ENCODE measurements around the gene OSBPL2.

The OSBPL2 gene

DNA sequence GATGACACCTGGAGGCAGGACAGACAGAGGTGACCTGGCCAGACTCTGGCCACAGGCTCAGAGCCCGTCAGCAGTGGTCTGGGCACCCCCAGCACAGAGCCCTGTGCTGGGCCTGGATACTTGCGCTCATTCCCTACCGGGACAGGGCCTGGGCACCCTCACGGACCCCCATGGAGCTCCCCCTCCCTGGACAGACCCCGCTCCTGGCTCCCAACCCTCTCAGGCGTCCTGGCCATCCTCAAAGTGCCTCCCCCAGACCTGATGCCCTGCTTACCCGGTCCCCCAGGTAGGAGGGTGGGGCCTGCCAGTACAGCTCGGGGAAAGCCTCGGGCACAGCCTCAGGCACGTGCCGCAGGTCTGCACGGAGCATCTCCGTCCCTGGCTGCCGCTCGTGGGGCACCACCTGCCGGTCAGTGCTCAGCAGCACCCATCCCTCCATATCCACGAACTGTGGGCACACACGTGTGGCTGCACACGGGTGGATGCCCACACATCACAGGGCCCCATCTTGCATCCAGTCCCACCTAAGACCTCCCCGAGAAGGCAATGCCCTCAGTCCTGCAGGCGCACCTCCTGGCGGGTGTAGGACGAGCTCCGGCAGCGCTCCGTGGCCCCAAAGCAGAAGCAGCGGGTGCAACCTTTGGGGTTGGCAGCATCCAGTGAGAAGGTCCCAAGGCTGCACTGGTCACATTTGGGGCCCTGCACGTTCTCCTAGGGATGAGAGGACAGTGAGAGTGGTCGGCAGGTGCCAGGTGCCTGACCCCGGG lies 88.8 kb downstream of the OSBPL2 start:
- TF ChIP-seq EP300 (IDR thresholded peaks at IDR 0.05; ENCODE audit: borderline replicate concordance) (no peak), CREB1 (IDR thresholded peaks at IDR 0.05; ENCODE audit: low read depth) (no peak), USF1 (IDR thresholded peaks at IDR 0.05) (no peak), MAX (IDR thresholded peaks at IDR 0.05) (no peak), YY1 (IDR thresholded peaks at IDR 0.05; ENCODE audit: low read depth) (no peak)

GRCh38 chr20:62327726-62328495 lies 89.6 kb downstream of the OSBPL2 start:
- TF ChIP-seq ZBTB7A (IDR thresholded peaks at IDR 0.05; ENCODE audit: low read depth) = peak; percentile 53; the same call in 1 of the 2 replicates
- TF ChIP-seq CREB1 (IDR thresholded peaks at IDR 0.05; ENCODE audit: low read depth) = no peak

DNA sequence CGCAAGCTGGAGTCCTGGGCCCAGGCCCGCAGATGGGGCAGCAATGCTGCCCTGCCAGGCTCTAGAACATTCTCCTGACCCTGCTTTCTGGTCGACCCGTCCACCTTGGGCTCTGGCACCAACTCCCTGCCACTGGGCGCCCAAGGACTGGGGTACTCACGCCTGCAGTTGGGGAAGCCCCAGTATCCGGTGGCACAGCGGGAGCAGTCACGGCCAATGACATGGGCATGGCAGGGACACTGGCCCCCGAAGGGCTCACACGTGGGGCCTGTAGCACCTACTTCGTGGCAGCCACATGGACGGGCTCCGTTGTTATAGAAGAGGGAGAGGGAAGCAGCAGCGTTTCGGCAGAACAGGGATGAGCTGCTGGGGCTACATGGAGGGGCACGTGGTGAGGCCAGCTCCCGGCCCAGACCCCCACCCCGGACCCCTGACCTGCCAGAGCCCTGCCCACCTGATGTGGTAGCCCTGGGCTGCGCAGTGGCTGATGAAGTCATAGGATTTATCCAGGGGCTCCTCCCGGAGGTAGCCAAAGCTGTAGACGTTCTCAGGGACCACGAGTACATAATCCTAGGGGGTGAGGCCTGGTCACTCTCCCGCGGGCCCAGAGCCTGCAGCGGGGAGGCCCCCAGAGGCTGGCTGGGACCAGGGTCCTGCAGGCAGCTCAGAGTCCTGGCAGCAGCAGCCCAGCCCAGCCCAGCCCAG lies 90.5 kb downstream of the OSBPL2 start:
- TF ChIP-seq MAX (IDR thresholded peaks at IDR 0.05) (no peak), USF1 (IDR thresholded peaks at IDR 0.05) (no peak), NFIC (IDR thresholded peaks at IDR 0.05) (no peak), EP300 (IDR thresholded peaks at IDR 0.05; ENCODE audit: borderline replicate concordance) (no peak), YY1 (IDR thresholded peaks at IDR 0.05; ENCODE audit: low read depth) (no peak), ZBTB7A (IDR thresholded peaks at IDR 0.05; ENCODE audit: low read depth) (no peak), RAD21 (IDR thresholded peaks at IDR 0.05; ENCODE audit: low read depth) (no peak), FOXM1 (IDR thresholded peaks at IDR 0.05; ENCODE audit: borderline replicate concordance, low read depth) (no peak), EGR1 (IDR thresholded peaks at IDR 0.05) (no peak), CEBPB (IDR thresholded peaks at IDR 0.05) (no peak), TEAD4 (IDR thresholded peaks at IDR 0.05) (no peak), CREB1 (IDR thresholded peaks at IDR 0.05; ENCODE audit: low read depth) (no peak), TAF1 (IDR thresholded peaks at IDR 0.05; ENCODE audit: low read depth) (no peak), TCF12 (IDR thresholded peaks at IDR 0.05; ENCODE audit: low read depth) (no peak)
- TF ChIP-seq, protein P1, sequence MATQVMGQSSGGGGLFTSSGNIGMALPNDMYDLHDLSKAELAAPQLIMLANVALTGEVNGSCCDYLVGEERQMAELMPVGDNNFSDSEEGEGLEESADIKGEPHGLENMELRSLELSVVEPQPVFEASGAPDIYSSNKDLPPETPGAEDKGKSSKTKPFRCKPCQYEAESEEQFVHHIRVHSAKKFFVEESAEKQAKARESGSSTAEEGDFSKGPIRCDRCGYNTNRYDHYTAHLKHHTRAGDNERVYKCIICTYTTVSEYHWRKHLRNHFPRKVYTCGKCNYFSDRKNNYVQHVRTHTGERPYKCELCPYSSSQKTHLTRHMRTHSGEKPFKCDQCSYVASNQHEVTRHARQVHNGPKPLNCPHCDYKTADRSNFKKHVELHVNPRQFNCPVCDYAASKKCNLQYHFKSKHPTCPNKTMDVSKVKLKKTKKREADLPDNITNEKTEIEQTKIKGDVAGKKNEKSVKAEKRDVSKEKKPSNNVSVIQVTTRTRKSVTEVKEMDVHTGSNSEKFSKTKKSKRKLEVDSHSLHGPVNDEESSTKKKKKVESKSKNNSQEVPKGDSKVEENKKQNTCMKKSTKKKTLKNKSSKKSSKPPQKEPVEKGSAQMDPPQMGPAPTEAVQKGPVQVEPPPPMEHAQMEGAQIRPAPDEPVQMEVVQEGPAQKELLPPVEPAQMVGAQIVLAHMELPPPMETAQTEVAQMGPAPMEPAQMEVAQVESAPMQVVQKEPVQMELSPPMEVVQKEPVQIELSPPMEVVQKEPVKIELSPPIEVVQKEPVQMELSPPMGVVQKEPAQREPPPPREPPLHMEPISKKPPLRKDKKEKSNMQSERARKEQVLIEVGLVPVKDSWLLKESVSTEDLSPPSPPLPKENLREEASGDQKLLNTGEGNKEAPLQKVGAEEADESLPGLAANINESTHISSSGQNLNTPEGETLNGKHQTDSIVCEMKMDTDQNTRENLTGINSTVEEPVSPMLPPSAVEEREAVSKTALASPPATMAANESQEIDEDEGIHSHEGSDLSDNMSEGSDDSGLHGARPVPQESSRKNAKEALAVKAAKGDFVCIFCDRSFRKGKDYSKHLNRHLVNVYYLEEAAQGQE (IDR thresholded peaks at IDR 0.05; ENCODE audit: low read depth) = no peak

- TF ChIP-seq EP300 (IDR thresholded peaks at IDR 0.05; ENCODE audit: borderline replicate concordance) (no peak), CREB1 (IDR thresholded peaks at IDR 0.05; ENCODE audit: low read depth) (no peak), FOXM1 (IDR thresholded peaks at IDR 0.05; ENCODE audit: borderline replicate concordance, low read depth) (no peak), EGR1 (IDR thresholded peaks at IDR 0.05) (no peak)
Measured at GRCh38 chr20:62329389-62330377, 91.4 kb downstream of the OSBPL2 start.

GRCh38 chr20:62330576-62331317 lies 92.4 kb downstream of the OSBPL2 start:
- TF ChIP-seq FOXM1 (IDR thresholded peaks at IDR 0.05; ENCODE audit: borderline replicate concordance, low read depth) = no peak

GRCh38 chr20:62331347-62331746 lies 93.0 kb downstream of the OSBPL2 start:
- TF ChIP-seq ZBTB7A (IDR thresholded peaks at IDR 0.05; ENCODE audit: low read depth) = no peak

Data from Ishikawa (cell line).